WI38 (cell line): ENCODE results near the gene CBX1.

Experiments used
- H3K4me3 ChIP-seq: 2 replicates; pipeline ENCODE4 v1.5.1; 2011; ENCODE audit warnings: low read depth, mild to moderate bottlenecking, control low read depth, low read length
- CTCF ChIP-seq: IDR thresholded peaks from 2 replicates; pipeline ENCODE4 v1.5.1; 2012; ENCODE audit warnings: low read depth, mild to moderate bottlenecking, control low read depth, low read length

Gene CBX1

GRCh38 chr17:48129981-48130380, 28.7 kb upstream of the CBX1 start:
- TF ChIP-seq CTCF, result no peak
- no peak overlapping the region for H3K4me3 ChIP-seq

GRCh38 chr17:48128400-48128799, 27.1 kb upstream of the CBX1 start:
- TF ChIP-seq CTCF, result no peak
- H3K4me3 ChIP-seq, result no peak overlapping the region

- TF ChIP-seq CTCF, result no peak
- no peak overlapping the region for H3K4me3 ChIP-seq
Observed at GRCh38 chr17:48127371-48128051, 26.2 kb upstream of the CBX1 start.

GRCh38 chr17:48126532-48126850, 25.2 kb upstream of the CBX1 start:
- no peak for TF ChIP-seq CTCF

GRCh38 chr17:48125829-48126531, 24.7 kb upstream of the CBX1 start:
- no peak overlapping the region for H3K4me3 ChIP-seq
- TF ChIP-seq CTCF, result no peak

More at GRCh38 chr17:48126532-48126850, 25.2 kb upstream of the CBX1 start:
- no peak overlapping the region for H3K4me3 ChIP-seq

- no peak for TF ChIP-seq CTCF
- no peak overlapping the region for H3K4me3 ChIP-seq
Observed at GRCh38 chr17:48123776-48124388, 22.6 kb upstream of the CBX1 start.

GRCh38 chr17:48123111-48123510, 21.8 kb upstream of the CBX1 start:
- TF ChIP-seq CTCF, result no peak
- H3K4me3 ChIP-seq, result no peak overlapping the region
